K562 (cell line): ENCODE measurements around the gene PEPD. TPM values are rescaled to one million over a fixed set of nuclear protein-coding genes. Genes with fewer than 3 reads are reported as not detected.

Experiments
- ATAC-seq: fragments of 200-7000 bp; cut with Tn5 transposase; 3 replicates; pipeline ENCODE4 v1.9.1; 2020; ENCODE audit warnings: moderate library complexity
- BruUV-seq: library from RNA; stranded (reverse); fragments of 400-500 nt; replicated peaks from 2 replicates; lab custom pipeline; 2021; lab: Mats Ljungman, UMichigan
- CTCF ChIA-PET: fragments of 300-600 bp; formaldehyde crosslinking; extraction: SDS; loops from one replicate; lab custom pipeline; 2021; ENCODE audit warnings: low intra/inter-chr PET ratio; lab: Yijun Ruan, JAX
- POLR2A ChIA-PET: fragments of 300-600, 350-650 bp; sonication (Branson Sonifier 250); formaldehyde crosslinking; extraction: SDS; loops from one replicate; lab custom pipeline; 2021; ENCODE audit warnings: antibody characterized with exemption, inconsistent platforms; lab: Yijun Ruan, JAX
- DNase-seq, 4 experiments: peaks; one replicate each; pipeline versions ENCODE4 v3.0.0 to v3.0.0-alpha.2; 2011 to 2018; ENCODE audit warnings: low spot score in 3 of 4, mixed read lengths in 3 of 4; ENCODE audit errors: extremely low read depth in 1 of 4
- FAIRE-seq: peaks from 2 replicates; lab custom pipeline; 2011; peaks lifted over from hg19 to GRCh38; lab: Jason Lieb, UNC
- H2AFZ ChIP-seq: 2 replicates; pipeline ENCODE4 v1.6.0; 2011; ENCODE audit warnings: low read depth, low read length, control low read depth, inconsistent platforms
- H3K27ac ChIP-seq: fragments of 200-600 bp; 3 replicates; pipeline ENCODE4 v1.8.0; 2011; ENCODE audit warnings: low read depth, mild to moderate bottlenecking, control low read depth, inconsistent platforms, low read length, moderate library complexity, mixed read lengths; ENCODE audit errors: extremely low read depth
- H3K27me3 ChIP-seq, 2 experiments: fragments of 300-600 bp in 1 of 2; 2 replicates in 1 of 2; 3 replicates in 1 of 2; pipeline versions ENCODE4 v1.6.0 to v1.8.0; 2011; ENCODE audit warnings: inconsistent platforms in 2 of 2, low read length in 2 of 2, mild to moderate bottlenecking in 1 of 2, mixed read lengths in 1 of 2, moderate library complexity in 1 of 2; ENCODE audit not compliant: control insufficient read depth in 2 of 2, insufficient read depth in 2 of 2
- H3K36me3 ChIP-seq: fragments of 300-600 bp; 3 replicates; pipeline ENCODE4 v1.8.0; 2011; ENCODE audit warnings: mild to moderate bottlenecking, low read length, inconsistent platforms; ENCODE audit not compliant: control insufficient read depth, insufficient read depth
- H3K4me1 ChIP-seq, 2 experiments: fragments of 200-600 bp in 1 of 2; replicated peaks in 1 of 2; 2 replicates in 1 of 2; 3 replicates in 1 of 2; pipeline versions ENCODE4 v1.5.1 to v1.8.0; 2011; ENCODE audit warnings: inconsistent platforms in 2 of 2, low read length in 2 of 2, mild to moderate bottlenecking in 1 of 2, mixed read lengths in 1 of 2, moderate library complexity in 1 of 2; ENCODE audit not compliant: control insufficient read depth in 2 of 2, insufficient read depth in 2 of 2
- H3K4me2 ChIP-seq: 2 replicates; pipeline ENCODE4 v1.6.1; 2011; ENCODE audit warnings: low read length, control low read depth, inconsistent platforms, mixed read lengths; ENCODE audit not compliant: insufficient read depth
- H3K4me3 ChIP-seq: fragments of 200-600 bp; sonication (generic), shearing (Covaris generic); 2 replicates; pipeline ENCODE4 v1.5.1; 2016; ENCODE audit warnings: control low read depth, inconsistent platforms
- H3K79me2 ChIP-seq: fragments of 200-600 bp; 3 replicates; pipeline ENCODE4 v1.8.0; 2011; ENCODE audit warnings: low read length, inconsistent platforms; ENCODE audit not compliant: control insufficient read depth, insufficient read depth
- H3K9ac ChIP-seq, 2 experiments: 2 replicates each; pipeline versions ENCODE4 v1.6.0 to v1.6.1; 2011; ENCODE audit warnings: low read depth in 2 of 2, low read length in 2 of 2, control low read depth in 1 of 2, inconsistent platforms in 1 of 2, mild to moderate bottlenecking in 1 of 2, mixed read lengths in 1 of 2; ENCODE audit not compliant: insufficient read depth in 1 of 2
- H3K9me1 ChIP-seq: one replicate; pipeline ENCODE4 v1.6.0; 2011; ENCODE audit warnings: inconsistent platforms, mild to moderate bottlenecking, low read length, moderate library complexity; ENCODE audit not compliant: control insufficient read depth, insufficient read depth
- H3K9me3 ChIP-seq: replicated peaks from 2 replicates; pipeline ENCODE4 v1.5.1; 2011; ENCODE audit warnings: low read depth, low read length, inconsistent platforms; ENCODE audit not compliant: control insufficient read depth, insufficient read depth
- H4K20me1 ChIP-seq: replicated peaks from 2 replicates; pipeline ENCODE4 v1.6.1; 2011; ENCODE audit warnings: low read length, inconsistent platforms, mixed read lengths; ENCODE audit not compliant: control insufficient read depth, insufficient read depth
- ARHGAP35 ChIP-seq: fragments of 450-650 bp; IDR thresholded peaks from 2 replicates; pipeline ENCODE4 v1.6.1; 2018; ENCODE audit not compliant: partially characterized antibody
- CEBPG ChIP-seq, 3 experiments: fragments of 200-800 bp in 1 of 3; sonication (Bioruptor generic) in 1 of 3; sonication (generic) in 1 of 3; formaldehyde crosslinking in 1 of 3; IDR thresholded peaks in 2 of 3; conservative IDR thresholded peaks in 1 of 3; 2 replicates each; pipeline versions ENCODE4 v1.6.1 to v1.8.0; 2016 to 2022; ENCODE audit warnings: missing compliant biosample characterization in 2 of 3, missing genetic modification characterization in 2 of 3, mild to moderate bottlenecking in 1 of 3, missing genetic modification reagents in 1 of 3
- FIP1L1 ChIP-seq: fragments of 200-400 bp; formaldehyde crosslinking; IDR thresholded peaks from 2 replicates; pipeline ENCODE4 v1.6.1; 2018; ENCODE audit warnings: mild to moderate bottlenecking, low read depth, low read length; ENCODE audit not compliant: poor library complexity, severe bottlenecking
- HDAC6 ChIP-seq: IDR thresholded peaks from 2 replicates; pipeline ENCODE4 v1.6.1; 2012; ENCODE audit warnings: low read depth, mild to moderate bottlenecking, control low read depth, inconsistent platforms, low read length, moderate library complexity
- JUNB ChIP-seq: fragments of 450-650 bp; formaldehyde crosslinking; conservative IDR thresholded peaks from 2 replicates; pipeline ENCODE4 v1.4.0; 2020; ENCODE audit warnings: mild to moderate bottlenecking
- L3MBTL2 ChIP-seq: fragments of 450-650 bp; IDR thresholded peaks from 2 replicates; pipeline ENCODE4 v1.6.1; 2016; ENCODE audit warnings: mild to moderate bottlenecking, moderate library complexity
- ZNF384 ChIP-seq: IDR thresholded peaks from 2 replicates; pipeline ENCODE4 v1.6.1; 2012; ENCODE audit warnings: low read depth, low read length, improper control_type of control experiment
- WGBS: fragments of 100-300 bp; shearing (Covaris generic); methylation state at CpG from one replicate; pipeline ENCODE4 v1.1.6; 2016; ENCODE audit warnings: low coverage, mixed read lengths; ENCODE audit not compliant: insufficient coverage; ENCODE audit errors: missing lambda C conversion rate; 5-methylcytosine and 5-hydroxymethylcytosine counted together
- in situ Hi-C: fragments of 300-500 bp; cut with MboI; formaldehyde crosslinking; loops from 4 replicates; pipeline ENCODE4 v1.15.0; 2018; ENCODE audit warnings: inconsistent platforms, mixed read lengths
- intact Hi-C: fragments of 100-400 bp; cut with micrococcal nuclease; formaldehyde crosslinking; loops from 2 replicates; pipeline ENCODE4 v1.14.2; 2022
- polyA plus RNA-seq, 8 experiments: library from polyadenylated mRNA; depleted of rRNA in 4 of 8; stranded (reverse) in 5 of 8; unstranded in 3 of 8; fragments of >200 nt; fragmentation: Nextera tagmentation in 2 of 8; fragmentation: Illumina TruSeq in 1 of 8; extraction: Ambion mirVana in 2 of 8; extraction: Trizol in 1 of 8; gene quantifications; 2 replicates each; pipeline versions ENCODE4 v1.2.1 to v1.2.3, GENCODE V29; 2011 to 2014; ENCODE audit warnings: inconsistent platforms in 1 of 8, missing spikeins in 1 of 8
- total RNA-seq, 7 experiments: library from RNA; depleted of rRNA in 6 of 7; stranded (reverse); fragments of >200 nt in 6 of 7; fragmentation: Illumina TruSeq in 2 of 7; extraction: Trizol in 2 of 7; gene quantifications; 2 replicates each; pipeline versions ENCODE4 v1.2.1 to v1.2.3, GENCODE V29; 2011 to 2021; ENCODE audit warnings: low replicate concordance in 1 of 7
- TF ChIP-seq, protein P1 (sequence below): fragments of 250-450 bp; sonication (Bioruptor Pico); IDR thresholded peaks from 2 replicates; pipeline ENCODE4 v1.4.0; 2020; ENCODE audit warnings: mild to moderate bottlenecking, moderate library complexity

The PEPD gene
- total and polyA plus RNA-seq, 9 of the 15 experiments (the other 6 are each of a cell fraction or from before 2014, with no cell fraction given), result 1.3 to 19.2 (median 16.0) TPM

DNA sequence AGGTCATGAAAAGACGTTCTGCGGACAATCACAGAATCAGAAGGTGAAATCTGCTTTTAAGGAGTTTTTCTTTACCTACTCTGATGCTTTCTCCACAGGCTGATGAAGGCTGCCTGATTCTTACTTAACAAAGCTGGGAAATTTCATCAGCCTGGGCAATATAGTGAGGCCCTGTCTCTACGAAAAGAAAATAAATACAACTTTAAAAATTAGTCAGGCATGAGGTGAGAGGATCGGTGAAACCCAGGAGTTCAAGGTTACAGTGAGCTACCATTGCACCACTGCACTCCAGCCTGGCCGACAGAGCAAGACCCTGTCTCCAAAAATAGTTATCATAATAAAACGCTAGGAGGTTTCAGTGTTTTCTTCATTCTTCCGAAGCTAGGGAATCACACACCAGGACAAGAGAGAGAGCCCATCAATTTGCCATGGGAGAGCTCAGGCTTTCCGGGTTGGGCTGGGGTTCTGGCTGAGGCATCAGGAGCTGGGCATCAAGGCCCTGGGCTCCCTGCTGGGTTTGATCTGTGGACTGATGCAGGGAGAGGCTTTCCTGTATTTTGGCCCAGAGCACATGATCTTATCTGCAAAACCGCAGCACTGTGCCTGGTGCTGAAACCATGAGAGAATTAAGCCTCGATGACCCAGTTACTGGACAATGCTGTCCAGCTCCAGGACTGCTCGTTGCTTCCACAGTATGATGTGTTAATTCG is 173.1 kb downstream of the PEPD start:
- no peak overlapping the region for H3K27ac ChIP-seq
- in situ Hi-C loops (no loop called here), intact Hi-C loops (no loop called here)
- POLR2A ChIA-PET, result interaction anchor here (0.6 to 2.3 kb wide), 9 partner anchors 10 to 48 kb away, joined by 3 to 11 read pairs (median 4); partner anchors contain the start of gene CEBPG
- WGBS, result 11% methylated on average over 12 of the region's 12 CpGs
- no peak overlapping the region for H3K9ac ChIP-seq
- no peaks in the 10 kb centered on the region for H3K36me3 ChIP-seq
- no peaks in the 10 kb centered on the region for H3K79me2 ChIP-seq
- no peak overlapping the region for H2AFZ ChIP-seq
- no peaks in the 10 kb centered on the region for H4K20me1 ChIP-seq
- H3K4me2 ChIP-seq, result no peak overlapping the region
- peaks cover 18 to 25% of the 10 kb centered on the region in 2 experiments for H3K27me3 ChIP-seq
- ATAC-seq (peak; percentile 66), FAIRE-seq (peak; percentile 65), DNase-seq (no peak)
- CTCF ChIA-PET, result no interaction called here
- no peak overlapping the region for H3K4me3 ChIP-seq
- no peaks in the 10 kb centered on the region for H3K9me1 ChIP-seq
- peaks cover 0 to 7% of the 10 kb centered on the region in 2 experiments; a peak in 1 of 5 replicates for H3K4me1 ChIP-seq
- no TSS peak for BruUV-seq
- no peaks in the 10 kb centered on the region for H3K9me3 ChIP-seq
- TF ChIP-seq, protein P1, sequence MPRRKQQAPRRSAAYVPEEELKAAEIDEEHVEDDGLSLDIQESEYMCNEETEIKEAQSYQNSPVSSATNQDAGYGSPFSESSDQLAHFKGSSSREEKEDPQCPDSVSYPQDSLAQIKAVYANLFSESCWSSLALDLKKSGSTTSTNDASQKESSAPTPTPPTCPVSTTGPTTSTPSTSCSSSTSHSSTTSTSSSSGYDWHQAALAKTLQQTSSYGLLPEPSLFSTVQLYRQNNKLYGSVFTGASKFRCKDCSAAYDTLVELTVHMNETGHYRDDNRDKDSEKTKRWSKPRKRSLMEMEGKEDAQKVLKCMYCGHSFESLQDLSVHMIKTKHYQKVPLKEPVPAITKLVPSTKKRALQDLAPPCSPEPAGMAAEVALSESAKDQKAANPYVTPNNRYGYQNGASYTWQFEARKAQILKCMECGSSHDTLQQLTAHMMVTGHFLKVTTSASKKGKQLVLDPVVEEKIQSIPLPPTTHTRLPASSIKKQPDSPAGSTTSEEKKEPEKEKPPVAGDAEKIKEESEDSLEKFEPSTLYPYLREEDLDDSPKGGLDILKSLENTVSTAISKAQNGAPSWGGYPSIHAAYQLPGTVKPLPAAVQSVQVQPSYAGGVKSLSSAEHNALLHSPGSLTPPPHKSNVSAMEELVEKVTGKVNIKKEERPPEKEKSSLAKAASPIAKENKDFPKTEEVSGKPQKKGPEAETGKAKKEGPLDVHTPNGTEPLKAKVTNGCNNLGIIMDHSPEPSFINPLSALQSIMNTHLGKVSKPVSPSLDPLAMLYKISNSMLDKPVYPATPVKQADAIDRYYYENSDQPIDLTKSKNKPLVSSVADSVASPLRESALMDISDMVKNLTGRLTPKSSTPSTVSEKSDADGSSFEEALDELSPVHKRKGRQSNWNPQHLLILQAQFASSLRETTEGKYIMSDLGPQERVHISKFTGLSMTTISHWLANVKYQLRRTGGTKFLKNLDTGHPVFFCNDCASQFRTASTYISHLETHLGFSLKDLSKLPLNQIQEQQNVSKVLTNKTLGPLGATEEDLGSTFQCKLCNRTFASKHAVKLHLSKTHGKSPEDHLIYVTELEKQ, result no peak
- TF ChIP-seq FIP1L1 (no peak), ARHGAP35 (no peak), L3MBTL2 (peak; percentile 39; the same call in 1 of the 2 replicates), ZNF384 (no peak), CEBPG (CRISPR knock-in tag; IDR thresholded peaks at IDR 0.05) (no peak), CEBPG (tag; conservative IDR thresholded peaks at IDR 0.05 in 1 of 2, IDR thresholded peaks at IDR 0.05 in 1 of 2) (peak; percentile 100), HDAC6 (no peak), JUNB (CRISPR knock-in tag) (no peak)
